ENCODE data around the gene APBA2. TPM values are rescaled to one million over a fixed set of nuclear protein-coding genes. Genes with fewer than 3 reads are reported as not detected.

APBA2 gene
- total and polyA plus RNA-seq, 3 donors from 2014 or later, result 18.5 to 37.7 (median 29.5) TPM

GRCh38 chr15:28921919-28922706, 36.3 kb downstream of the APBA2 start:
- H3K4me3 ChIP-seq, result no peak overlapping the region
- WGBS, 2 donors, result 83 to 87% methylated on average over 9 to 12 of the region's 12 CpGs
- intact Hi-C loops (cut with DNase I; ENCODE audit: low total_unique reads), result no loop called here
- no peak overlapping the region for H3K27ac ChIP-seq
- DNase-seq, result no peak
- no peak for TF ChIP-seq POLR2A (IDR thresholded peaks at IDR 0.05)
- TF ChIP-seq, protein P1, sequence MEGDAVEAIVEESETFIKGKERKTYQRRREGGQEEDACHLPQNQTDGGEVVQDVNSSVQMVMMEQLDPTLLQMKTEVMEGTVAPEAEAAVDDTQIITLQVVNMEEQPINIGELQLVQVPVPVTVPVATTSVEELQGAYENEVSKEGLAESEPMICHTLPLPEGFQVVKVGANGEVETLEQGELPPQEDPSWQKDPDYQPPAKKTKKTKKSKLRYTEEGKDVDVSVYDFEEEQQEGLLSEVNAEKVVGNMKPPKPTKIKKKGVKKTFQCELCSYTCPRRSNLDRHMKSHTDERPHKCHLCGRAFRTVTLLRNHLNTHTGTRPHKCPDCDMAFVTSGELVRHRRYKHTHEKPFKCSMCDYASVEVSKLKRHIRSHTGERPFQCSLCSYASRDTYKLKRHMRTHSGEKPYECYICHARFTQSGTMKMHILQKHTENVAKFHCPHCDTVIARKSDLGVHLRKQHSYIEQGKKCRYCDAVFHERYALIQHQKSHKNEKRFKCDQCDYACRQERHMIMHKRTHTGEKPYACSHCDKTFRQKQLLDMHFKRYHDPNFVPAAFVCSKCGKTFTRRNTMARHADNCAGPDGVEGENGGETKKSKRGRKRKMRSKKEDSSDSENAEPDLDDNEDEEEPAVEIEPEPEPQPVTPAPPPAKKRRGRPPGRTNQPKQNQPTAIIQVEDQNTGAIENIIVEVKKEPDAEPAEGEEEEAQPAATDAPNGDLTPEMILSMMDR (IDR thresholded peaks at IDR 0.05), result no peak
- H3K36me3 ChIP-seq (ENCODE audit: low read depth, missing control alignments), result no peaks in the 10 kb centered on the region
- H3K4me1 ChIP-seq, result no peaks in the 10 kb centered on the region
- H3K27me3 ChIP-seq, result no peaks in the 10 kb centered on the region
- H3K9me3 ChIP-seq, result no peaks in the 10 kb centered on the region

DNA sequence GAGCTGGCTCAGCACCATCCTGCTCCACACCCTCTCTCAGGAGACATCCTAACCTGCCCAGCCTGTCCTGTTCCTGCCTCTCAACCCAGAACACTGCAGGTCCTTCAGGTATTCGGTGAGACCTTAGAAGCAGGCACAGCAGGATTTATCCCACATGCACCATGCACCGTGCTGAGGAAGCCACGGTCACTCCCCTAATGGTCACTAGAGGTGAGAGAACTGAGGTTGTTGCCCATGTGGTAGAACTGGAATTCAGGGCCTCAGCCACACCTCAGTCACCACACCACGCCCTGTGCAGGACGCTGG, 36.9 kb downstream of the APBA2 start:
- TF ChIP-seq, protein P1 (IDR thresholded peaks at IDR 0.05), result no peak
- 73 to 97% methylated on average over 3 to 5 of the region's 5 CpGs for WGBS, 2 donors

DNA sequence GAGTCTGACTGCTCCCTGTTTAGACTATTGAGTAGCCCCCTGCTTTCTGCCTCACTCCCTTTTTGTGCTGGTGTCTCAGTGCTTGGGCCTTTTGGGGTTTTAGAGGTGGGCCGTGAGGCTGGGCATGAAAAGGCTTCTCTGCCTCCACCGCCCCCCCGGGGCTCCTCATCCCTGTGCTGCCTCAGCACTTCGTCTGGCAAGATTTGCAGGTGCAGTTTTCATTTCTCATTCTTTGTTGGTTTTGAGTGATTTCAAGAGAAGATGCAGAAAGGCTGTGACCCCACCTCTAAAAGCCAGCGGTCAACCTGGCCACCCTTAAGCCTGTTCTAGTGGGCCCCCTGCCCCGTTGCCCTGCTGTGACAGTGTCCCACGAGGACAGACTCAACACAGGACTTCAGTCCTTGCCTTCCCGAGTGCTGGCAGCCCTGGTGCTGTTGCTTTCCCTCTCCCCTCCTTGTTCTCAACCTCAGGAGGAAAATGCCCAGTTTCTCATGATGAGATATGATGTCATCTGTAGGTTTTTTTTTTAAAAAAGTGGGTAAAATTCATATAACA, 38.0 kb downstream of the APBA2 start:
- no peaks in the 10 kb centered on the region for H3K36me3 ChIP-seq (ENCODE audit: low read depth, missing control alignments)
- H3K4me1 ChIP-seq, result no peaks in the 10 kb centered on the region
- TF ChIP-seq, protein P1 (IDR thresholded peaks at IDR 0.05), result no peak
- TF ChIP-seq POLR2A (IDR thresholded peaks at IDR 0.05), result no peak
- H3K9me3 ChIP-seq, result no peaks in the 10 kb centered on the region
- no peak overlapping the region for H3K4me3 ChIP-seq
- DNase-seq, result no peak
- WGBS, 2 donors, result 89% methylated on average over 8 of the region's 8 CpGs
- no peak overlapping the region for H3K27ac ChIP-seq
- intact Hi-C loops (cut with DNase I; ENCODE audit: low total_unique reads), result no loop called here
- no peaks in the 10 kb centered on the region for H3K27me3 ChIP-seq

More for the DNA sequence above, 36.9 kb downstream of the APBA2 start:
- no peak overlapping the region for H3K27ac ChIP-seq
- no peaks in the 10 kb centered on the region for H3K27me3 ChIP-seq
- H3K4me1 ChIP-seq, result no peaks in the 10 kb centered on the region
- intact Hi-C loops (cut with DNase I; ENCODE audit: low total_unique reads), result no loop called here
- no peaks in the 10 kb centered on the region for H3K36me3 ChIP-seq (ENCODE audit: low read depth, missing control alignments)
- no peaks in the 10 kb centered on the region for H3K9me3 ChIP-seq
- H3K4me3 ChIP-seq, result no peak overlapping the region
- DNase-seq, result no peak

- no peak for DNase-seq
- H3K27me3 ChIP-seq, result no peaks in the 10 kb centered on the region
- TF ChIP-seq POLR2A (IDR thresholded peaks at IDR 0.05), result no peak
- TF ChIP-seq, protein P1 (IDR thresholded peaks at IDR 0.05), result no peak
Observed at GRCh38 chr15:28927043-28927442, 41.3 kb downstream of the APBA2 start.

DNA sequence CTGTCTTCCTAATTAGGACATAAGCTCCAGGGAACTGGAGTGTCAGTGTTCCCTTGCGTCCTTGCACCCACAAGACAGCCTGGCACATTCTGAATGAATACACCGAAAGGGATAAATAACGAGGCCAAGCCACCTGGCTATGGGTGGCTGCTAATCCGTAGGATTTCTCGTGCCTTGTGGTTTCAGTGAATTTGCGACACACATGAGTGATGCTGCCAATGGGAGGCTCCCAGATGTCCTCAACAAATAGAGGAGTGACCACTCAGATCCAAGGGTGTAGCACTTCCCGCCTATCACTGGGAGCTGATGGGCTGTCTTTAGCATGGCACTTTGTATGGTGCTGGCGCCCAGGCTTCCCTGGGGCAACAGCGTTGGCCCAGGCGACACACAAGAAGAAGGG, 43.4 kb downstream of the APBA2 start:
- 95 to 96% methylated on average over 10 of the region's 10 CpGs for WGBS, 2 donors
- TF ChIP-seq, protein P1 (IDR thresholded peaks at IDR 0.05), result no peak
- TF ChIP-seq POLR2A (IDR thresholded peaks at IDR 0.05), result no peak
- no peaks in the 10 kb centered on the region for H3K36me3 ChIP-seq (ENCODE audit: low read depth, missing control alignments)
- H3K4me1 ChIP-seq, result no peaks in the 10 kb centered on the region
- DNase-seq, result no peak
- no peak overlapping the region for H3K27ac ChIP-seq
- no peaks in the 10 kb centered on the region for H3K27me3 ChIP-seq
- H3K9me3 ChIP-seq, result no peaks in the 10 kb centered on the region
- intact Hi-C loops (cut with DNase I; ENCODE audit: low total_unique reads), result no loop called here
- H3K4me3 ChIP-seq, result no peak overlapping the region

More at GRCh38 chr15:28927043-28927442, 41.3 kb downstream of the APBA2 start:
- Histone ChIP-seq H3K4me3 (no peak overlapping the region), H3K36me3 (ENCODE audit: low read depth, missing control alignments) (no peaks in the 10 kb centered on the region), H3K27ac (no peak overlapping the region), H3K9me3 (no peaks in the 10 kb centered on the region), H3K4me1 (no peaks in the 10 kb centered on the region)
- WGBS, 2 donors, result 89 to 91% methylated on average over 5 of the region's 5 CpGs
- intact Hi-C loops (cut with DNase I; ENCODE audit: low total_unique reads), result no loop called here
